GM15510 (cell line): ENCODE measurements around the gene BMP7.

Source experiments
- POLR2A ChIP-seq: IDR thresholded peaks from 3 replicates; pipeline ENCODE4 v1.6.1; 2011; ENCODE audit warnings: borderline replicate concordance; ENCODE audit not compliant: insufficient read length; ENCODE audit errors: extremely low read depth

The BMP7 gene

GRCh38 chr20:57293995-57294394 is 27.6 kb upstream of the BMP7 start:
- no peak for TF ChIP-seq POLR2A

DNA sequence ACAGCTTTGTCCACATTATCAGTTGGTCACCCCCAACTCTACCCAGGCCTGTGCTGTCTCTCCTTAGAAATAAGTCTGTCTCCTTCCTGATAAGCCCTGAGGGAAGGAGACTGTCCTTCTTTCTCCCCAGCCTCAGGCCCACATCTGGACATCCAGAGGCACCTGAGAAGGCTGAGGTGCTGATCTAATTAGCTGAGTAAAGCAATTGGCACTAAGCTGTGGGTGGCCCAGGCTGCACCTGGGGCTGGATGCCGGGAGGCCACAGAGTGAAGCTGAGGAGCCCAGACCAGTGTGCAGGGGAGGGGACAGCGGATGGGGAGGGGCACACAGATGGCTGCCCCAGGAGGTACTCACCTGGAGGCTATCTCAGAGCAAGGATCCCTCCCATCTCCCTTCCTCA is 26.2 kb upstream of the BMP7 start:
- TF ChIP-seq POLR2A = no peak

- TF ChIP-seq POLR2A = no peak
Measured at GRCh38 chr20:57291694-57292093, 25.3 kb upstream of the BMP7 start.

DNA sequence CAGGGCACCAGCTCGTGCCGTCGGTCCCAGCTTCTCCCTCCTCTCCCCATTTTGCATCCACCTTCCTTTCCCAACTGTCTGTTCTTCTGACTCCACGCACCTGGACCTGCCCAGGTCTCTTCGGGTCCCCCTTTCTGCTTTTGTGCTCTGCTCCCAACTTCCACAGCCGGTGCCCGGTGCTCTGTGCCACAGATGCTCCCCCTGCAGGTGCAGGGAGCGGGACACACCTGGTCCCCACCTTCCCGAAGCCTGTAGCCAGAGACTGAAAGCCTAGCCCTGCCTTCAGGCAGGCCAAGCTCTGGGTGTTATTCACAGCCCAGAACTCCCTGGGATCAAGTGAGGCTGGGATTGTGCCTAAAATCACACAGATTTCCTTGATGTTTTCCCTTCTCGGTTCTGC is 24.6 kb upstream of the BMP7 start:
- no peak for TF ChIP-seq POLR2A

DNA sequence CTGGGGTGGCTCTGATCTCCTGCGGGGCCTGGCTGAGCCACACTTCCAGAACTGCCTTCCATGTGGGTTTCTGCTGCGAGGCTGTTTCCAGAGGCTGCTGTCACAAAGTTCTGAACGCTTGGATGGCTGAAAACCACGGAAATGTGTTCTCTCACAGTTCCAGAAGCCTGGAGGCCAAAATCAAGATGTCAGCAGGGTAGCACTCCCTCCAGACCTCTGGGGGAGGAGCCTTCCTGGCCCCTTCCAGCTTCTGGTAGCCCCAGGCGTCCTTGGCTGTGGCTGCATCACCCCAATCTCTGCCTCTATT is 23.7 kb upstream of the BMP7 start:
- no peak for TF ChIP-seq POLR2A

DNA sequence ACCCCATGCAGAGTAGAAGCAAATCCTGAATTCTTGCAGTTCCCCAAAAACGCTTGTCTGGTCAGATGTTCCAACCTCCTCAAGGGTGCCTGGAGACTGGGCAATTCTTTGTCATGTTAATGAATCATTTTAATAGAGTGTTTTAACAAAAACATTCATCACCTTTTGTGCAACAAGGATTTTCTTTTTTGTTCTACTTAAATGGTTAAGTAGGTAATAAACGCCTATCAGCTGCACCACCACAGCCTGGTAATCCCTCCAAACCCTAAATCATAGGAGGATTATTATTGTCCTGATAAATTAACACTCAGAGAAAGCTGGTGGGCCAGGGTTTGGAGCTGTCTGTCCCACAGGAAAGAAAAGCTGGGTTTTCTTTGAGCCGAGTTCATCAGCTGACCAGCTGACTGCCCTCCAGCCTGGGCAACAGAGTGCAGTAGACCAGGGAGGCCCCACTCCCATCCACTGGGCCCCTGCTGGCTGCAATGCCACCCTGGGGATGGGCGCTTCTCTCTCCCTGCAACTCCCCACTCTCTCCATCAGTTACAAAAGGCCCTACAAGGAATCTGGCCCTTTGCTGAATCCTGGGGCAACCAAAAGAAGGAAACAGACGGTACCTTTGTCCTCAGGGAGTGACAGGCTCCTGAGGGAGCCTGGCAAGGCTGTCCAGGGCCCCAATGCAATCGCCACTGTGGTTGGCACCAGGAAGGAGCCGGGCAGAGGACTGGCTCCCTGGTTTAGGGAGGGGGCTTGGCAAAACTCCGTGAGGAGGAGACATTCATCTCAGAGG is 23.1 kb upstream of the BMP7 start:
- no peak for TF ChIP-seq POLR2A

GRCh38 chr20:57288651-57289277 is 22.3 kb upstream of the BMP7 start:
- no peak for TF ChIP-seq POLR2A

GRCh38 chr20:57287901-57288300 is 21.5 kb upstream of the BMP7 start:
- TF ChIP-seq POLR2A = no peak

GRCh38 chr20:57287007-57287880 is 20.8 kb upstream of the BMP7 start:
- no peak for TF ChIP-seq POLR2A

DNA sequence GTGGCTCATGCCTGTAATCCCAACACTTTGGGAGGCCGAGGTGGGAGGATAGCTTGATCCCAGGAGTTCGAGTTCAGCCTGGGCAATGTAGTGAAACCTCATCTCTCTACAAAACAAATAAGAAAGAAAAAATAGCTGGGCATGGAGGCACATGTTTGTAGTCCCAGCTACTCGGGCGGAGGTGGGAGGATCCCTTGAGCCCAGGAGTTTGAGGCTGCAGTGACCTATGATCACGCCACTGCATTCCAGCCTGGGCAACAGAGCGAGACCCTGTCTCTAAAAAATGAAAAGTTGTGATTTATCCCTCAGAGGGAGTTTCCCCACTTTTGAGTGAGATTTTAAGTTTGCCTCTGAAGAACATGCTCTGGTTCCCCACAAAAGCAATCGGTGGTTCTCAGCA is 17.4 kb upstream of the BMP7 start:
- no peak for TF ChIP-seq POLR2A

GRCh38 chr20:57282670-57283361 is 16.4 kb upstream of the BMP7 start:
- no peak for TF ChIP-seq POLR2A

- no peak for TF ChIP-seq POLR2A
Measured at GRCh38 chr20:57281900-57282299, 15.5 kb upstream of the BMP7 start.

- no peak for TF ChIP-seq POLR2A
Measured at GRCh38 chr20:57280221-57280620, 13.8 kb upstream of the BMP7 start.

- TF ChIP-seq POLR2A = no peak
Measured at GRCh38 chr20:57278457-57278856, 12.0 kb upstream of the BMP7 start.
